ENCODE measurements around the gene LHX5. TPM values are rescaled to one million over a fixed set of nuclear protein-coding genes. Genes with fewer than 3 reads are reported as not detected.

The LHX5 gene
- total RNA-seq, 1 experiment from 2014 or later = not detected

DNA sequence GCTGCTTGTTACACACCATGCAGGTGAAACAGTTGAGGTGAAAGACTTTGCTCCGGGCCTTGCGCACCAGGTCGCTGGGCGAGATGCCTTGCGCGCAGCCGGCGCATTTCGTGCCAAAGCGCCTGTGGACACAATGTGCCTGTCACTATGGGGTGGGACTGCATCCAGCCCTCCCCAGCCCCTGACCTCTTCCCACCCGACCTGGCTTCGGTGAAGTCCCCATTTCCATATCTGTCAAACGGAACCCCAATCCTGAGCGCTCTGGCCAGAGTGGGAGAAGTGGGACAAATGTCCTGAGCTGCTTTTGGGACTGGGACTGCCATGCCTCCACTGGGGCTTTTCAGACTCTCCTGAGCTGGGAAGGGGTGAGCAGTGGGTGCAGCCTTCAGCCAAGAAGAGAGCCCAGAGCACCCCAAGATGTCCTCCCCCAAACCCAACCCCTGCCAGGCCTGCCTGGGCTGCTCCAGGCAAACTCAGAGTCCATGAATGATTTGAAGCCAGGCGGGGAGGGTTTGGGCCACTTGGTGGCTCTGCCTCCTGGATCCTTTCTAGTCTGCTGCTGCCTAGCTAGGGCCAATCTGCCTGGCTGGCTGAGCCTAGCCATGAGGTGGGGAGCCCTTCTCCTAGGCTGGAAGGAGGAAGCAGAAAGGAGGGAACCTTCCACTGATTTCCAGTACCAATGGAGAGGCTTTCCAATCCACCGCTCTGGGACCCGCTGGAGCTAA lies 2.3 kb downstream of the LHX5 start:
- Histone ChIP-seq H3K4me3 (ENCODE audit: low read depth in 2 of 2, low read length in 2 of 2) (no peak overlapping the region), H3K27me3 (ENCODE audit: control insufficient read depth, insufficient read depth, low read length) (peaks cover 63% of the 10 kb centered on the region), H3K36me3 (ENCODE audit: control insufficient read depth, insufficient read depth, low read length) (no peaks in the 10 kb centered on the region), H3K27ac (ENCODE audit: low read length) (no peak overlapping the region), H3K4me1 (ENCODE audit: control insufficient read depth, insufficient read depth, low read length) (peaks cover 18% of the 10 kb centered on the region), H3K9me3 (ENCODE audit: control insufficient read depth, insufficient read depth, low read depth, low read length) (no peaks in the 10 kb centered on the region)
- ChIA-PET CTCF (interaction anchor here (0.7 kb wide), 1 partner anchor 491 kb away, joined by 12 read pairs; no protein-coding TSS in a partner anchor), POLR2A (no interaction called here)
- no TSS peak for BruUV-seq (replicated peaks)
- in situ Hi-C loops (cut with HindIII; ENCODE audit: low pct_unique_long_range_greater_than_20kb, low sequenced_read_pairs) (no loop called here), intact Hi-C loops (cut with micrococcal nuclease; ENCODE audit: unreplicated experiment) (no loop called here)
- ATAC-seq = no peak
- TF ChIP-seq, protein P1, sequence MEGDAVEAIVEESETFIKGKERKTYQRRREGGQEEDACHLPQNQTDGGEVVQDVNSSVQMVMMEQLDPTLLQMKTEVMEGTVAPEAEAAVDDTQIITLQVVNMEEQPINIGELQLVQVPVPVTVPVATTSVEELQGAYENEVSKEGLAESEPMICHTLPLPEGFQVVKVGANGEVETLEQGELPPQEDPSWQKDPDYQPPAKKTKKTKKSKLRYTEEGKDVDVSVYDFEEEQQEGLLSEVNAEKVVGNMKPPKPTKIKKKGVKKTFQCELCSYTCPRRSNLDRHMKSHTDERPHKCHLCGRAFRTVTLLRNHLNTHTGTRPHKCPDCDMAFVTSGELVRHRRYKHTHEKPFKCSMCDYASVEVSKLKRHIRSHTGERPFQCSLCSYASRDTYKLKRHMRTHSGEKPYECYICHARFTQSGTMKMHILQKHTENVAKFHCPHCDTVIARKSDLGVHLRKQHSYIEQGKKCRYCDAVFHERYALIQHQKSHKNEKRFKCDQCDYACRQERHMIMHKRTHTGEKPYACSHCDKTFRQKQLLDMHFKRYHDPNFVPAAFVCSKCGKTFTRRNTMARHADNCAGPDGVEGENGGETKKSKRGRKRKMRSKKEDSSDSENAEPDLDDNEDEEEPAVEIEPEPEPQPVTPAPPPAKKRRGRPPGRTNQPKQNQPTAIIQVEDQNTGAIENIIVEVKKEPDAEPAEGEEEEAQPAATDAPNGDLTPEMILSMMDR (IDR thresholded peaks at IDR 0.05) = no peak
- TF ChIP-seq, protein P2, sequence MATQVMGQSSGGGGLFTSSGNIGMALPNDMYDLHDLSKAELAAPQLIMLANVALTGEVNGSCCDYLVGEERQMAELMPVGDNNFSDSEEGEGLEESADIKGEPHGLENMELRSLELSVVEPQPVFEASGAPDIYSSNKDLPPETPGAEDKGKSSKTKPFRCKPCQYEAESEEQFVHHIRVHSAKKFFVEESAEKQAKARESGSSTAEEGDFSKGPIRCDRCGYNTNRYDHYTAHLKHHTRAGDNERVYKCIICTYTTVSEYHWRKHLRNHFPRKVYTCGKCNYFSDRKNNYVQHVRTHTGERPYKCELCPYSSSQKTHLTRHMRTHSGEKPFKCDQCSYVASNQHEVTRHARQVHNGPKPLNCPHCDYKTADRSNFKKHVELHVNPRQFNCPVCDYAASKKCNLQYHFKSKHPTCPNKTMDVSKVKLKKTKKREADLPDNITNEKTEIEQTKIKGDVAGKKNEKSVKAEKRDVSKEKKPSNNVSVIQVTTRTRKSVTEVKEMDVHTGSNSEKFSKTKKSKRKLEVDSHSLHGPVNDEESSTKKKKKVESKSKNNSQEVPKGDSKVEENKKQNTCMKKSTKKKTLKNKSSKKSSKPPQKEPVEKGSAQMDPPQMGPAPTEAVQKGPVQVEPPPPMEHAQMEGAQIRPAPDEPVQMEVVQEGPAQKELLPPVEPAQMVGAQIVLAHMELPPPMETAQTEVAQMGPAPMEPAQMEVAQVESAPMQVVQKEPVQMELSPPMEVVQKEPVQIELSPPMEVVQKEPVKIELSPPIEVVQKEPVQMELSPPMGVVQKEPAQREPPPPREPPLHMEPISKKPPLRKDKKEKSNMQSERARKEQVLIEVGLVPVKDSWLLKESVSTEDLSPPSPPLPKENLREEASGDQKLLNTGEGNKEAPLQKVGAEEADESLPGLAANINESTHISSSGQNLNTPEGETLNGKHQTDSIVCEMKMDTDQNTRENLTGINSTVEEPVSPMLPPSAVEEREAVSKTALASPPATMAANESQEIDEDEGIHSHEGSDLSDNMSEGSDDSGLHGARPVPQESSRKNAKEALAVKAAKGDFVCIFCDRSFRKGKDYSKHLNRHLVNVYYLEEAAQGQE (IDR thresholded peaks at IDR 0.05; ENCODE audit: insufficient read depth in 1 of 2, low read depth in 2 of 2, low read length in 1 of 2) = no peak
- TF ChIP-seq SIN3A (IDR thresholded peaks at IDR 0.05; ENCODE audit: borderline replicate concordance, insufficient read depth, low read depth, low read length) = no peak
- TF ChIP-seq TCF7L2 (IDR thresholded peaks at IDR 0.05; ENCODE audit: low read depth, low read length) = no peak
- no peak for TF ChIP-seq POLR2AphosphoS5 (IDR thresholded peaks at IDR 0.05; ENCODE audit: low read depth, low read length)
- no peak for DNase-seq (ENCODE audit: low read depth, low spot score)

DNA sequence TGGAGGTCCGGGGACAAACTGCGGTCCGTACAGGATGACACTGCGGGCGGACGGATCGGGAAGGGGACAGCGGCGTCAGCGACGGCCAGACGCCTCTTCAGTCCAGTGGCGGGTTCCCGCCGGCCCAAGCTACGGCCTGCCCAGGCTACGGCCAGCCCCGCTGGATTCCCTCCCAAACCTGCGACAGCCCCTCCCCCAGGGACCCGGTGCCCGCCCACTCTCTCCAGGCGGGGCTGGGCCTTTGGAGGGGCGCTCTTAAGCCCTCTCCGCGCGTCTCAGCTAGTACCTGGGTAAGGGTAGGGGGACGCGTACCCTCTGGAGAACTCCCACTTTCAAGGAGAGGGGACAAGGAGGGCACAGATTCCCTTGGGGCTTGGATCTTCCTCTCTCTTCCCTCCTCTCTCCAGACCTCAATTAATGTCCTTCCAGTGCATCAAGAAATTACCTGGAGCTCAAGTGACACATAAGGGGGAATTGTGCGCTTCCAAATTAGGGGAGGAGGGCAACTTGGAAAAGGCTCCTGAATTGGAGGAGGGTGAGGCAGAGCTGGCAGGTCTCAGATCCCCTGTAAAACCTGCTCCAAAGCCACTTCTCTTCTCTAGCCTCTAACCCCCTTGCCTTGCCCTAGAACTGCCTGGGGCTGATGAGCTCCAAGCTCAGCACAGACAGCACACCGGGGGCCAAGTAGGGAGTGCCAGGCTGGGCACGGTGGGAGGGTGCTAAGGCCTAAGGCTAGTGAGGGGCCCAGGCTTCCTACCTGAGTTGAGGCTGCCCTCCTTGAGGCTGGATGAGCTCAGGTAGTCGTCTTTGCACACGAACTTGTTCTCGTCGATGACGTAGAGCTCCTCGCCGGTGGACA lies 3.1 kb downstream of the LHX5 start:
- no peaks in the 10 kb centered on the region for H3K36me3 ChIP-seq (ENCODE audit: control insufficient read depth, insufficient read depth, low read length)
- no peak overlapping the region for H3K27ac ChIP-seq (ENCODE audit: low read length)
- no peak for ATAC-seq
- no peak for TF ChIP-seq SIN3A (IDR thresholded peaks at IDR 0.05; ENCODE audit: borderline replicate concordance, insufficient read depth, low read depth, low read length)
- TF ChIP-seq POLR2AphosphoS5 (IDR thresholded peaks at IDR 0.05; ENCODE audit: low read depth, low read length) = no peak
- TF ChIP-seq, protein P2 (IDR thresholded peaks at IDR 0.05; ENCODE audit: insufficient read depth in 1 of 2, low read depth in 2 of 2, low read length in 1 of 2) = no peak
- no peak for TF ChIP-seq TCF7L2 (IDR thresholded peaks at IDR 0.05; ENCODE audit: low read depth, low read length)
- peaks cover 58% of the 10 kb centered on the region for H3K27me3 ChIP-seq (ENCODE audit: control insufficient read depth, insufficient read depth, low read length)
- CTCF ChIA-PET = no interaction called here
- in situ Hi-C loops (cut with HindIII; ENCODE audit: low pct_unique_long_range_greater_than_20kb, low sequenced_read_pairs) (no loop called here), intact Hi-C loops (cut with micrococcal nuclease; ENCODE audit: unreplicated experiment) (no loop called here)
- no peaks in the 10 kb centered on the region for H3K9me3 ChIP-seq (ENCODE audit: control insufficient read depth, insufficient read depth, low read depth, low read length)
- DNase-seq (ENCODE audit: low read depth, low spot score) = no peak
- BruUV-seq (replicated peaks) = no TSS peak
- H3K4me3 ChIP-seq (ENCODE audit: low read depth in 2 of 2, low read length in 2 of 2) = no peak overlapping the region
- POLR2A ChIA-PET = no interaction called here
- H3K4me1 ChIP-seq (ENCODE audit: control insufficient read depth, insufficient read depth, low read length) = peaks cover 14% of the 10 kb centered on the region

Data from Panc1 (cell line).